WTC11 (cell line): Measurements from ENCODE around the gene SLC35E3. TPM values are rescaled to one million over a fixed set of nuclear protein-coding genes. Genes with fewer than 3 reads are reported as not detected.

Experiments
- ATAC-seq: fragments of 200-7000 bp; cut with Tn5 transposase; 2 replicates; pipeline ENCODE4 v1.10.0; 2021; ENCODE audit warnings: mild to moderate bottlenecking, moderate library complexity
- CTCF ChIA-PET: fragments of 300-600 bp; sonication (Branson Sonifier 250); formaldehyde crosslinking; loops from one replicate; lab custom pipeline; 2021; ENCODE audit warnings: antibody characterized with exemption; lab: Charles Lee
- POLR2A ChIA-PET: fragments of 350-600 bp; sonication (Branson Sonifier 250); formaldehyde crosslinking; loops from one replicate; lab custom pipeline; 2021; ENCODE audit warnings: antibody characterized with exemption; lab: Charles Lee
- DNase-seq: peaks from one replicate; pipeline ENCODE4 v3.0.0; 2021; ENCODE audit warnings: low spot score
- H3K27ac Mint-ChIP-seq: 2 replicates; pipeline ENCODE4 v1.8.0; 2021; ENCODE audit warnings: mixed read lengths
- H3K27me3 Mint-ChIP-seq: 2 replicates; pipeline ENCODE4 v1.8.0; 2021; ENCODE audit warnings: low read depth, mild to moderate bottlenecking, moderate library complexity, mixed read lengths
- H3K36me3 Mint-ChIP-seq: 2 replicates; pipeline ENCODE4 v1.8.0; 2021; ENCODE audit warnings: mixed read lengths
- H3K4me1 Mint-ChIP-seq: 2 replicates; pipeline ENCODE4 v1.8.0; 2022; ENCODE audit warnings: mixed read lengths
- H3K4me3 Mint-ChIP-seq: 2 replicates; pipeline ENCODE4 v1.8.0; 2021; ENCODE audit warnings: mild to moderate bottlenecking, moderate library complexity, mixed read lengths
- H3K9me3 Mint-ChIP-seq: 2 replicates; pipeline ENCODE4 v1.8.0; 2021; ENCODE audit warnings: mixed read lengths
- FOXK1 ChIP-seq: sonication (generic); formaldehyde crosslinking; IDR thresholded peaks from 2 replicates; pipeline ENCODE4 v1.8.0; 2022; ENCODE audit warnings: mild to moderate bottlenecking, moderate library complexity, missing genetic modification reagents
- FOXP1 ChIP-seq: sonication (generic); formaldehyde crosslinking; IDR thresholded peaks from 2 replicates; pipeline ENCODE4 v1.8.0; 2022; ENCODE audit warnings: missing genetic modification reagents, mild to moderate bottlenecking, moderate library complexity, borderline replicate concordance
- GABPB1 ChIP-seq: sonication (generic); formaldehyde crosslinking; IDR thresholded peaks from 2 replicates; pipeline ENCODE4 v1.8.1; 2023; ENCODE audit warnings: mild to moderate bottlenecking, missing genetic modification reagents
- GTF2I ChIP-seq: fragments of 250-450 bp; sonication (Bioruptor Pico); conservative IDR thresholded peaks from 2 replicates; pipeline ENCODE4 v1.4.0; 2021; ENCODE audit warnings: mild to moderate bottlenecking
- NFYB ChIP-seq: sonication (generic); formaldehyde crosslinking; conservative IDR thresholded peaks from 2 replicates; pipeline ENCODE4 v1.8.0; 2022; ENCODE audit warnings: low read depth, missing genetic modification reagents
- PRDM15 ChIP-seq: sonication (generic); formaldehyde crosslinking; IDR thresholded peaks from 2 replicates; pipeline ENCODE4 v1.8.0; 2022; ENCODE audit warnings: missing genetic modification reagents
- RELA ChIP-seq: sonication (generic); formaldehyde crosslinking; IDR thresholded peaks from 2 replicates; pipeline ENCODE4 v1.8.1; 2022; ENCODE audit warnings: missing genetic modification reagents, mild to moderate bottlenecking, borderline replicate concordance
- SMAD3 ChIP-seq: sonication (generic); formaldehyde crosslinking; IDR thresholded peaks from 2 replicates; pipeline ENCODE4 v1.8.0; 2022; ENCODE audit warnings: missing genetic modification reagents, mild to moderate bottlenecking, borderline replicate concordance
- SP1 ChIP-seq: sonication (generic); formaldehyde crosslinking; conservative IDR thresholded peaks from 2 replicates; pipeline ENCODE4 v1.8.1; 2022; ENCODE audit warnings: missing genetic modification reagents
- ZNF416 ChIP-seq: fragments of 250-450 bp; sonication (Bioruptor Pico); IDR thresholded peaks from 2 replicates; pipeline ENCODE4 v1.9.0; 2021; ENCODE audit warnings: mild to moderate bottlenecking, inconsistent platforms
- ZNF532 ChIP-seq: fragments of 250-450 bp; sonication (Bioruptor Pico); IDR thresholded peaks from 2 replicates; pipeline ENCODE4 v1.9.0; 2021; ENCODE audit warnings: mild to moderate bottlenecking, borderline replicate concordance
- total RNA-seq: library from RNA; stranded (reverse); gene quantifications from 3 replicates; pipeline ENCODE4 v1.2.3, GENCODE V29; 2021

Gene SLC35E3
- total RNA-seq, 1 experiment from 2014 or later, result 11.3 TPM

GRCh38 chr12:68746572-68747180 lies 700 bp downstream of the SLC35E3 start:
- DNase-seq (peak; percentile 22), ATAC-seq (peak; percentile 34)
- Mint-ChIP-seq H3K27me3 (no peaks in the 10 kb centered on the region), H3K36me3 (peaks cover 4% of the 10 kb centered on the region), H3K9me3 (no peaks in the 10 kb centered on the region), H3K27ac (peak overlapping the region; percentile 94), H3K4me3 (peak overlapping the region; percentile 98), H3K4me1 (peaks cover 17% of the 10 kb centered on the region)
- CTCF ChIA-PET, result interaction anchor here (1.5 to 1.8 kb wide), 2 partner anchors 61 to 83 kb away, joined by 8 to 18 read pairs; partner anchors contain the start of gene MDM2
- TF ChIP-seq GABPB1, result 0 out of 2 replicates have a peak, but pooled peaks have one; percentile 40
- TF ChIP-seq SMAD3 (CRISPR knock-in tag), result no peak
- TF ChIP-seq, all 79 proteins: peak for 1
- POLR2A ChIA-PET, result interaction anchor here (1.0 to 2.0 kb wide), 5 partner anchors 25 to 83 kb away, joined by 3 to 13 read pairs (median 5); partner anchors contain the start of gene MDM2

GRCh38 chr12:68749443-68749842 lies 3.5 kb downstream of the SLC35E3 start:
- Mint-ChIP-seq H3K4me3 (no peak overlapping the region), H3K36me3 (peaks cover 20% of the 10 kb centered on the region), H3K9me3 (no peaks in the 10 kb centered on the region)
- ChIA-PET CTCF (no interaction called here), POLR2A (interaction anchor here (0.6 kb wide), 1 partner anchor 302 kb away, joined by 4 read pairs; no protein-coding TSS in a partner anchor)
- ATAC-seq, result no peak
- TF ChIP-seq PRDM15 (CRISPR knock-in tag) (no peak), RELA (CRISPR knock-in tag) (no peak), SP1 (CRISPR knock-in tag) (no peak), FOXP1 (CRISPR knock-in tag) (no peak)
- TF ChIP-seq, all 79 proteins: peak for 0
- no peak for DNase-seq
- peaks cover 17% of the 10 kb centered on the region for H3K4me1 Mint-ChIP-seq
- H3K27me3 Mint-ChIP-seq, result no peaks in the 10 kb centered on the region
- H3K27ac Mint-ChIP-seq, result peak overlapping the region; percentile 47; the same call in 1 of the 2 replicates

GRCh38 chr12:68749861-68750260 lies 3.9 kb downstream of the SLC35E3 start:
- no peak for DNase-seq
- H3K4me3 Mint-ChIP-seq, result no peak overlapping the region
- TF ChIP-seq GTF2I (CRISPR knock-in tag) (no peak), NFYB (CRISPR knock-in tag) (no peak), FOXK1 (CRISPR knock-in tag) (no peak), ZNF532 (CRISPR knock-in tag) (no peak), SMAD3 (CRISPR knock-in tag) (no peak), ZNF416 (no peak)
- H3K27ac Mint-ChIP-seq, result peak overlapping the region; percentile 47; the same call in 1 of the 2 replicates
- no peak for ATAC-seq
- H3K27me3 Mint-ChIP-seq, result no peaks in the 10 kb centered on the region
- H3K9me3 Mint-ChIP-seq, result no peaks in the 10 kb centered on the region
- ChIA-PET CTCF (no interaction called here), POLR2A (no interaction called here)
- H3K4me1 Mint-ChIP-seq, result peaks cover 17% of the 10 kb centered on the region
- peaks cover 24% of the 10 kb centered on the region for H3K36me3 Mint-ChIP-seq
